NCI-H2227 (cell line): ENCODE results near the gene MIER3.
"Not testable (repeated sequence)": the region's sequence is repeated elsewhere in the genome, so short reads cannot be mapped to it uniquely, and the experiment has no call there.

Experiments used
- DNase-seq: peaks from one replicate; lab custom pipeline; 2025; ENCODE audit not compliant: unreplicated experiment; lab: John Stamatoyannopoulos, UW

The MIER3 gene, protein sequence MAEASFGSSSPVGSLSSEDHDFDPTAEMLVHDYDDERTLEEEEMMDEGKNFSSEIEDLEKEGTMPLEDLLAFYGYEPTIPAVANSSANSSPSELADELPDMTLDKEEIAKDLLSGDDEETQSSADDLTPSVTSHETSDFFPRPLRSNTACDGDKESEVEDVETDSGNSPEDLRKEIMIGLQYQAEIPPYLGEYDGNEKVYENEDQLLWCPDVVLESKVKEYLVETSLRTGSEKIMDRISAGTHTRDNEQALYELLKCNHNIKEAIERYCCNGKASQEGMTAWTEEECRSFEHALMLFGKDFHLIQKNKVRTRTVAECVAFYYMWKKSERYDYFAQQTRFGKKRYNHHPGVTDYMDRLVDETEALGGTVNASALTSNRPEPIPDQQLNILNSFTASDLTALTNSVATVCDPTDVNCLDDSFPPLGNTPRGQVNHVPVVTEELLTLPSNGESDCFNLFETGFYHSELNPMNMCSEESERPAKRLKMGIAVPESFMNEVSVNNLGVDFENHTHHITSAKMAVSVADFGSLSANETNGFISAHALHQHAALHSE

DNA sequence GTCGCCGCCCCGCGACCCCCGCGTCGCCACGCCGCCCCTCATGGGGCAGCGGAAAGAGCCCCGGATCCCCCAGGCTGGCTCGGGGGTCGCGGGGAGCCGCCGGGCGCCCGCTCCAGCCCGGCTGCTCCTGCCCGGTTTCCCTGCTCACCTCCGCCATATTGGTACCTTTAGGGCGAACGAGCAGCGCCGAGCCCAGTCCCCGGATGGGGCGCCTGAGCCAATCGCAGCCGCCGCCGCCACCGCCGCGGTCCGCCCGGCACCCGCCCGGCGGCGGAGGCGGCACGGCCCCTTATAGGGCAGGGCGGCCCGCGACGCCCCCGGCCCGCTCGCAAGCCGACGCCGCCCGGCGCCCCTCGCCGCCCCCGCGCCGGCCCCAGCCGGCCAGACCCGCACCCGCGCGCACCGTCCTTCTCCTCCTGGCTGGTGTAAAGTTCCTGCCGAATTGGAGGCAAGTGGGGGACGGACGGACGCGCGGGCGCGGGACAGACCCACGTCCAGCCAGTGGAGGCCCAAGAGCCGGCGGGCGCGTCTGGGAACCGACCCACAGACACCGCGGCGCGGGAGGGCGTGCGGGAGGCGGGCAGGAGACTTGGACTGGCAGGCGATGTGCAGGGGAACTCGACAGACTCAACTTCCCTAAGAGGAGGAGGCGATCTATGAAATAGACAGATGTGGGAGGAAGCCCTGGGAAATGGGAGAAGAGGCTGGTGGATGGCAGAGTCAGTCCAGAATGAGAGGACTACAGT lies at the start of gene MIER3:
TSS of gene MIER3 (minus strand) at position 178 of the 746 bp plus-strand sequence. CDS start at position 157, 21 bp downstream.
- peak; percentile 83 for DNase-seq

GRCh38 chr5:56995596-56995995 lies 43.7 kb upstream of the MIER3 start:
- DNase-seq: no peak

GRCh38 chr5:56993241-56993640 lies 41.3 kb upstream of the MIER3 start:
- DNase-seq: no peak

- no peak for DNase-seq
Measured at GRCh38 chr5:56989676-56990075, 37.8 kb upstream of the MIER3 start.

GRCh38 chr5:56988490-56988889 lies 36.6 kb upstream of the MIER3 start:
- DNase-seq: no peak

DNA sequence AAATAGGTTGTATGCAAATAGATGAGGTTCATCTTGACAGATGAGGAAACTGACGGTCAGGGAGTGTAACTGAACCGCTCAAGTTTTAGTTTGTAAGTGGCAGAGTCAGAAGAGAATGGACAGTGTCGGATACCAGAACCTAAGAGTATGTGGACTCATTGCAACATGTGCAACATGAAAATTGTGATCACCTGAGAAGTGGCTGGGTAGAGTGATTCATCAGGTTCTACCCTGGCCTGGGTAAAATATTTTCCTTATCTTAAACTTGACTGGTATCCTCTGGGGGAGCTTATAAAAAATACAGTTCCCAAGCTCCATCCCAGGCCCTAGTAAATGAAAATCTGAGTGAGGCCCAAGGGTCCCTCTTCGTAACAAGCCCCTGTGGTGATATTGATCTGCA lies 35.2 kb upstream of the MIER3 start:
- no peak for DNase-seq

DNA sequence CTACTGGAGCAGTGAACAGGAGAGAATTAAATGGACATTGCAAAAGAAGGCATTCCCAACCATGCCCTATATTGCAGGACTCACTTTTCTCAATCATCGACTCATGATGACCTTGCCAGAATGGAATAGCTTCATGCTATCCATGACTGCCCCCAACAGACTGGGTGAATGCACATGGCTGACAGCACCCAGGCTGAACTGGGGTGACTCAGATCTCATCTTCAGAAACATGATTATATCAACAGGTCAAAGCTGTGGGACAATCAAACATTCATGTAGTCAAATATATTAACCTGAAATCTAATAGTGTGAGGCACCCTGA lies 34.7 kb upstream of the MIER3 start:
- no peak for DNase-seq

- no peak for DNase-seq
Measured at GRCh38 chr5:56985936-56986625, 34.2 kb upstream of the MIER3 start.

DNA sequence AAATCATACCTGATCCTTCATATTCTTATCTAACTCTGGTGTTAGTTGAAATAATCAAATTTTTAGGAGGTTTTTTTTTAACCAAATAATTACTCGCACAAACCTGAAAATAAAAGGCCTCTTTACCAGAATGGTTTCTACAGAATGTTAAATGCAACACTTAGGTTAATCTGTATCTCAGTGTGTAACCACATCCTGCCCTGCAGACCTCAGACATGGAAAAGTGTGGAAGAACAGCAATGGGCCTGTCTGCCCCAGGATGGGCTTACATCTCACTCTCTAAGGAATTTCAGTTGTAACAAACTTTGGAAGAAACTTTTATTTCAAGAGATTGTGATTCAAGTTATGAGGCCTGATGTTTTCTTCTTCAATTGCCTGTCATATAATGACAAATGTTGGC lies 32.5 kb upstream of the MIER3 start:
- DNase-seq: no peak

- DNase-seq: no peak
Measured at GRCh38 chr5:56983593-56984361, 31.9 kb upstream of the MIER3 start.

DNA sequence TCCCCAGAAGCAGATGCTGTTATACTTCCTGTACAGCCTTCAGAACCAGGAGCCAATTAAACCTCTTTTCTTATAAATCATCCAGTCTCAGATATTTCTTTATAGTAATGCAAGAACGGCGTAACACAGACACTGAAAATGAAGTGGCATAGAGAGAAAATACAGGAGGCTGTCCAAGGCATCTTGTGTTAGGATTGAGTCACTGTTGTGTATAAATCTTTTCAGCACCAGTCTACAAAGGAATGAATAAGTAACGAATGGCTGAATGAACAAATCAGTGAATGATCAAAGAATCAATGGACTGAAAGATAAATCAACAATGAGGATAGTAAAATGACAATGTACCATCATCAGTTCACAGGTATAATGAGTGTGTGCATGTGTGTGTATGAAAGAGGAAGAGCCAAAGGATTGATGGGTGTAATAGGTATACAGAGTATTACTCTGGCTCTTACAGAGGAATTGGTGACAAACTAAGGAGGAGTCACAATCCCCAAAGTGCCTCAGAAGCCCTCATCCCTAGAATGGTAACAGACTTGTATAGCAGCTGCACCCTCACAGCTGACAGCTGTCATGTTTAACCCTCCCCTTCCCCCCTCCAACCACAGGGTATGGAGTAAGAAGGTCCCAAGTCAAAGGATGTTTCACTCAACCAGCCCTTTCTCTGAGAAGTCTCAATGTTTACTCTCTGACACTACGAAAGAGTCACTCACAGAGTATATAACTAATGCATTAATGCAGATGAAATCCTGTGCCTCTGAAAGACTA lies 29.8 kb upstream of the MIER3 start:
- DNase-seq: no peak

DNA sequence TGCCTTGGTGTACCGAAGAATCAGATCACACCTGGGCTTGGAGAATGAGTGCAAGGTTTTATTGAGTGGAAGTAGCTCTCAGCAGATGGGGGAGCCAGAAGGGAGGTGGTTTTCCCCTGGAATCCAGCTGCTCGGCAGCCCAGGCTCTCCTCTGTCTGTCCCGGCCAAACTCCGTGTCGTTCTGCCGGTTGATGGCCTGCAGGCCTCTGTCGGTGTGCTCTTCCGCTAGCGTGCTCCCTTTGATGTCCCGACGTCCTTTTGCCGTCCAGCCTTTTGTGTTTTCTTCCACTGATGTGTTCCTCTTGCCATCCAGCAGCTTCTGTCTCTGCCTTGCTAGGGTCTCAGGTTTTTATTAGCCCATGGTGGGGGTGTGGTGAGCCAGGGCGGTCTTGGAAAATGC lies 28.0 kb upstream of the MIER3 start:
- DNase-seq: no peak

- DNase-seq: not testable (repeated sequence)
Measured at GRCh38 chr5:56979526-56979925, 27.6 kb upstream of the MIER3 start.

DNA sequence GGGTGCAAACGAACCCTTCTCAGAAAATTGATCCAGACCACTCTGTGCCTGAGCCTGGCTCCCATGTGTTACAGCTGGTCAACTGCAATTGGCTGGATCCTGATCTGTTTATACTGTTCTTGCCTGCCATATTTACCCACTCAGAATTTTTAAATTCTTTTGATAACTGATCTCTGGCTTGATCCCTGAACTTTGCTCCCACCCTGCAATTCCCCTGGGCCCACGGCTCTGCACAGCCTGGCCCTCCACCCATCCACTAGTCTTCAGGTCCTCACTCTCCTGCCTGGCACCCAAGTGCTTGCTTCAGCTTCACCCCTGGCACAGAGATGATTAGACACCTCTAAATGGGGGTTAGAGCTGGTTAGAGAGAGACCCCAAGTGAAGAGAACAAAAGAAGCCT lies 25.9 kb upstream of the MIER3 start:
- DNase-seq: no peak

DNA sequence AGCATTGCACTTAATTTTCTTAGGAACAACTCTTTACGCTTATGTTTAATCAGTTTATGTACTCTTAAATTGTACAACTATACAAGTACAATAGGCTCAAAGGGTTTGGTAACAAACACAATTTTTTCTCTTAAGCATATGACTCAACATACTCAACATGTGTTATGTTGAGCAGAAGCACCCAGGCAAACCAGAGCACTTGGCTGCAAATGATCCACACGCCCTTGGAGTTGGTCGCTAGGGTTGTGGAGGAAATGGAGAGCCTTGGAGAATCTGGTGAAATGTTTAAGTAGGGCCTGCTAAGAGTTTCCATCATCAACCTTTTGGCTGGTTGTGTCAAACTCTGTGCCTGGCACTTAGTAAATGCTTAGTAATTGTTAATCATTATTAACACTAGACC lies 25.1 kb upstream of the MIER3 start:
- no peak for DNase-seq

DNA sequence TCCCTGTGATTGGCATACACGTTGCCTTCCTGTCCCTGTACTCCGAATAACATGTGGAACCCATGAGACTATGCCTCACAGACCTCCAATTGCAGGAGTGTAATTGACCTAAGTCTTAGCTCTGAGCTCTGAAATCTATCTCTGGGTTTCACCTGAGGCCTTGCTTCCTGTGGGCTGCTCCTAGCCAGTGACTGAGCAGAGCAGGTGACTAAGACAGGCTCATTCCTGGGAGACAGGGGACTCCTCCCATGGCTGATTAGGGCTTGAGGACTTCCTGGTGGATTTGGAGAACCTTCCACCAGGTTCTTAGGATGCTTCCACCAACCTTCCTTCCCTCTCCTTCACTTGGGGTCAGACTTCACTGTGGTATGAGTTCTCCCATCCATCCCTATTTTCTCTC lies 22.3 kb upstream of the MIER3 start:
- DNase-seq: no peak

DNA sequence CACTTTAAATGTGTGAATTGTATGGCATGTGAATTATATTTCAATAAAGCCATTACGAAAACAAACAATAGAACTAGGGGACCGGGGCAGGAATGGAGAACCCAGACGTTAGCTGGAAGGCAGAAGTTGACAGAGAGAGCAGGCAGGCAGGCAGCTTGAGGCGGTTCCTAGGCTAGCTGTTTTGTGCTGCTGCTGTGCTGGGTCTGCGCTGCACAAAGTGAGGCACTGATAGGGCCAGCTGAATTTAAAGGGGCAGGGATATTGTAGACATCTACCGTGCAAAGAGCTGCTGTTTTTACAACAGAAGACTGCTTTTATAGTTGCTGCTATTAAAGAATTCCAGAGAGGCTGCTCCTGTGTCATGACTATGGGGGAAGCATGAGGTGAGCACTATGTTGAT lies 21.6 kb upstream of the MIER3 start:
- no peak for DNase-seq

DNA sequence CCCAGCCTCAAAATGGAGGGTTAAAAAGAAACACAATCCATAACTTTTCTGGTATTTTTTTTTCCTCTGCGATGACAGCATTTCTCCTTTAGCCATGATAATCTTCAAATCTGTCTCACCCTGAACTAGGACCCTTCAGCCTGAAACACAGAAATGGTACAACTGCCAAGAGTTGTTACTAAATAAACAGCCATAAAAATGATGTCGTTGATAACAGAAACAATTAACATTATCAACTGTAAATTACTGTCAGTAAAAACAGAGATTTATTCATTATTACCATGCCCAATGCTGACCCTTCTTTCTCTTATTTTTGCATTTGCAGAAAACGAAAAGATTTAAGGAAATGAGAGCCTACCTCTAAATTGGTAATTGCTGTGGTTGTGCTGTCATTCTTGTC lies 19.4 kb upstream of the MIER3 start:
- DNase-seq: no peak

GRCh38 chr5:56964173-56964572 lies 12.2 kb upstream of the MIER3 start:
- no peak for DNase-seq

- DNase-seq: no peak
Measured at GRCh38 chr5:56963246-56963645, 11.3 kb upstream of the MIER3 start.
